OCI-LY7 (cell line): Measurements from ENCODE around the gene MYOF. TPM values are rescaled to one million over a fixed set of nuclear protein-coding genes. Genes with fewer than 3 reads are reported as not detected.

Experiments
- BruUV-seq: library from RNA; stranded (reverse); fragments of 400-500 nt; replicated peaks from 2 replicates; lab custom pipeline; 2021; lab: Mats Ljungman, UMichigan
- CTCF ChIA-PET: fragments of 300-600 bp; sonication (Branson Sonifier 250); formaldehyde crosslinking; loops from one replicate; lab custom pipeline; 2022; ENCODE audit warnings: antibody characterized with exemption; ENCODE audit not compliant: unreplicated experiment; lab: Charles Lee
- POLR2A ChIA-PET: fragments of 300-600 bp; sonication (Branson Sonifier 250); formaldehyde crosslinking; loops from one replicate; lab custom pipeline; 2022; ENCODE audit warnings: antibody characterized with exemption; lab: Charles Lee
- DNase-seq: peaks from one replicate; pipeline ENCODE4 v3.0.0-alpha.2; 2015; ENCODE audit warnings: low spot score
- H2AFZ ChIP-seq: fragments of 200-600 bp; sonication (generic), shearing (Covaris generic); 2 replicates; pipeline ENCODE4 v1.6.1; 2014; ENCODE audit warnings: mild to moderate bottlenecking, antibody characterized with exemption, low read length, moderate library complexity
- H3K27ac ChIP-seq: fragments of 200-600 bp; sonication (generic); 2 replicates; pipeline ENCODE4 v1.5.1; 2014; ENCODE audit warnings: mixed run types, low read depth, mild to moderate bottlenecking, moderate library complexity, low read length, inconsistent platforms; ENCODE audit not compliant: poor library complexity, severe bottlenecking
- H3K36me3 ChIP-seq: fragments of 200-600 bp; sonication (generic); 2 replicates; pipeline ENCODE4 v1.6.1; 2014; ENCODE audit warnings: mild to moderate bottlenecking, antibody characterized with exemption, low read length, moderate library complexity, mixed read lengths; ENCODE audit not compliant: insufficient read depth
- H3K4me1 ChIP-seq: fragments of 200-600 bp; sonication (generic); 2 replicates; pipeline ENCODE4 v1.5.1; 2014; ENCODE audit warnings: mild to moderate bottlenecking, low read length; ENCODE audit not compliant: insufficient read depth, poor library complexity, severe bottlenecking
- H3K4me2 ChIP-seq: fragments of 200-600 bp; sonication (generic); 2 replicates; pipeline ENCODE4 v1.6.1; 2014; ENCODE audit warnings: mild to moderate bottlenecking, low read length
- H3K4me3 ChIP-seq: fragments of 200-600 bp; sonication (generic); 2 replicates; pipeline ENCODE4 v1.5.1; 2014; ENCODE audit warnings: mild to moderate bottlenecking, low read depth, low read length; ENCODE audit not compliant: poor library complexity, severe bottlenecking
- H3K79me2 ChIP-seq: fragments of 200-600 bp; sonication (generic); 2 replicates; pipeline ENCODE4 v1.6.1; 2016; ENCODE audit warnings: low read depth, mild to moderate bottlenecking, low read length, moderate library complexity, mixed read lengths; ENCODE audit not compliant: insufficient read depth
- H3K9me2 ChIP-seq: fragments of 200-600 bp; sonication (generic); 2 replicates; pipeline ENCODE4 v1.6.1; 2016; ENCODE audit warnings: mild to moderate bottlenecking, low read length, mixed read lengths; ENCODE audit not compliant: insufficient read depth
- H3K9me3 ChIP-seq: fragments of 200-600 bp; sonication (generic); 2 replicates; pipeline ENCODE4 v1.6.1; 2014; ENCODE audit warnings: mild to moderate bottlenecking, mixed run types, low read length, mixed read lengths
- H4K20me1 ChIP-seq: fragments of 200-600 bp; sonication (generic); 2 replicates; pipeline ENCODE4 v1.6.1; 2014; ENCODE audit warnings: mild to moderate bottlenecking, antibody characterized with exemption, low read length, moderate library complexity, mixed read lengths; ENCODE audit not compliant: insufficient read depth
- EZH2phosphoT487 ChIP-seq: fragments of 200-600 bp; sonication (generic); IDR thresholded peaks from 2 replicates; pipeline ENCODE4 v1.6.1; 2018; ENCODE audit warnings: low read depth, borderline replicate concordance, mild to moderate bottlenecking, mixed run types, antibody characterized with exemption, low read length, moderate library complexity, mixed read lengths
- intact Hi-C: fragments of 100-400 bp; cut with micrococcal nuclease; formaldehyde crosslinking; loops from one replicate; pipeline ENCODE4 v1.10.0; 2022; ENCODE audit not compliant: unreplicated experiment
- total RNA-seq, 2 experiments: library from RNA; depleted of rRNA in 1 of 2; stranded (reverse); fragments of >200 nt in 1 of 2; shearing (Covaris generic) in 1 of 2; gene quantifications; 2 replicates each; pipeline ENCODE4 v1.2.3, GENCODE V29; 2014 to 2022
- TF ChIP-seq, protein P1 (sequence below): fragments of 200-600 bp; sonication (generic); conservative IDR thresholded peaks from 2 replicates; pipeline ENCODE4 v1.5.1; 2014; ENCODE audit warnings: mild to moderate bottlenecking, antibody characterized with exemption, low read length, moderate library complexity, mixed read lengths

MYOF gene
- total RNA-seq, 2 experiments from 2014 or later: 0.42 TPM; not detected in 1

DNA sequence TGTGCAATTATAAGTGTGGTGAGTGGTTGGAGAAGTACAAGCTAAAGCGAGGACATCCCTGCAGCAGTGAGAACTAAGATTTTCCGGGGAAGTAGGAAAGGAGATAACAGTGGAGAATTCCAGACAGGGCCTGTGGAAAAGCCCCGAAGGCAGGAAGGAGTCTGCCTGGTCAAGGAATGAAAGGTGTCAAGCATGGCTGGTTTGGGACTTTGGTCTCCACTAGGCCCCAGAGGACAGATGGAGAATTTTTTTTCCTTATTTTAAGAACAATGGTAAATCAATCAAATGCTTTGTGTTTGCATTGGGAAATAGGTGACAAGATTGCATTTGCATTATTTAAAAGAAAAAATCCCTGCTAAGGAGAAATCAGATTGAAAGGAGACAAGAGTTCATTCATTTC, 11.0 kb upstream of the MYOF start:
- TF ChIP-seq, protein P1, sequence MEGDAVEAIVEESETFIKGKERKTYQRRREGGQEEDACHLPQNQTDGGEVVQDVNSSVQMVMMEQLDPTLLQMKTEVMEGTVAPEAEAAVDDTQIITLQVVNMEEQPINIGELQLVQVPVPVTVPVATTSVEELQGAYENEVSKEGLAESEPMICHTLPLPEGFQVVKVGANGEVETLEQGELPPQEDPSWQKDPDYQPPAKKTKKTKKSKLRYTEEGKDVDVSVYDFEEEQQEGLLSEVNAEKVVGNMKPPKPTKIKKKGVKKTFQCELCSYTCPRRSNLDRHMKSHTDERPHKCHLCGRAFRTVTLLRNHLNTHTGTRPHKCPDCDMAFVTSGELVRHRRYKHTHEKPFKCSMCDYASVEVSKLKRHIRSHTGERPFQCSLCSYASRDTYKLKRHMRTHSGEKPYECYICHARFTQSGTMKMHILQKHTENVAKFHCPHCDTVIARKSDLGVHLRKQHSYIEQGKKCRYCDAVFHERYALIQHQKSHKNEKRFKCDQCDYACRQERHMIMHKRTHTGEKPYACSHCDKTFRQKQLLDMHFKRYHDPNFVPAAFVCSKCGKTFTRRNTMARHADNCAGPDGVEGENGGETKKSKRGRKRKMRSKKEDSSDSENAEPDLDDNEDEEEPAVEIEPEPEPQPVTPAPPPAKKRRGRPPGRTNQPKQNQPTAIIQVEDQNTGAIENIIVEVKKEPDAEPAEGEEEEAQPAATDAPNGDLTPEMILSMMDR: no peak
- TF ChIP-seq EZH2phosphoT487: no peak
- no peak for DNase-seq
- Histone ChIP-seq H3K4me1 (peaks cover 16% of the 10 kb centered on the region), H3K36me3 (peaks cover 2% of the 10 kb centered on the region; the same call in 1 of the 2 replicates), H3K79me2 (peaks cover 16% of the 10 kb centered on the region), H2AFZ (no peak overlapping the region), H3K4me2 (no peak overlapping the region), H4K20me1 (no peaks in the 10 kb centered on the region), H3K4me3 (no peak overlapping the region), H3K9me3 (no peaks in the 10 kb centered on the region), H3K9me2 (no peaks in the 10 kb centered on the region), H3K27ac (no peak overlapping the region)
- intact Hi-C loops: no loop called here
- ChIA-PET CTCF (no interaction called here), POLR2A (no interaction called here)
- no TSS peak for BruUV-seq

DNA sequence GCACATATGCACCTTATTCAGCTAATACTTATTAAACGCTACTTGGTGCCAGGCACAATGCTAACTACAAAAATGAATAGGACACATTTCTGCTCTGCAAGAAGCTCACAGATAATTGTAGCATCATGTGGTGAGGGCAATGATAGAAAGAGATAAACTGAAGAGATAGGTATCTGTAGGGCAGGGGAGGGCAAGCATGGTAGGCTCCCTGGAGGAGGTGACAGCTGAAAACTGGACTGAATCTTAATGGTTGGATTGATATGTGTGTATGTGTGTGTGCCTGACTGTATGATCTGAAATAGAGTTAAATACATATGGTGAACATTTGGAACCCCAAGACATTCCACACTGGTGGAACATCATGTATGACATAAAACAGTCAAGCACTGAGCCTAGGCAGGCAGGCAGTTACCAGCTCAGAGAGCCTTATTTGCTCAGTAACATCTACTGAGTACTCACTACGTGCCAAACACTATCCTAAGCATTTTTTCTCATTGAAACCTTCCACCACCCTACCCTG, 9.5 kb upstream of the MYOF start:
- H3K4me3 ChIP-seq: no peak overlapping the region
- H2AFZ ChIP-seq: no peak overlapping the region
- peaks cover 1% of the 10 kb centered on the region; the same call in 1 of the 2 replicates for H3K79me2 ChIP-seq
- ChIA-PET CTCF (no interaction called here), POLR2A (interaction anchor here (0.5 to 0.7 kb wide), 2 partner anchors 39 to 203 kb away, joined by 3 to 8 read pairs; no protein-coding TSS in a partner anchor)
- TF ChIP-seq, protein P1: no peak
- no peak for TF ChIP-seq EZH2phosphoT487
- H3K9me2 ChIP-seq: no peaks in the 10 kb centered on the region
- no peak overlapping the region for H3K4me2 ChIP-seq
- H3K36me3 ChIP-seq: no peaks in the 10 kb centered on the region
- H3K27ac ChIP-seq: no peak overlapping the region
- H4K20me1 ChIP-seq: no peaks in the 10 kb centered on the region
- BruUV-seq: no TSS peak
- no peaks in the 10 kb centered on the region for H3K9me3 ChIP-seq
- intact Hi-C loops: no loop called here
- peaks cover 12% of the 10 kb centered on the region for H3K4me1 ChIP-seq
- no peak for DNase-seq

DNA sequence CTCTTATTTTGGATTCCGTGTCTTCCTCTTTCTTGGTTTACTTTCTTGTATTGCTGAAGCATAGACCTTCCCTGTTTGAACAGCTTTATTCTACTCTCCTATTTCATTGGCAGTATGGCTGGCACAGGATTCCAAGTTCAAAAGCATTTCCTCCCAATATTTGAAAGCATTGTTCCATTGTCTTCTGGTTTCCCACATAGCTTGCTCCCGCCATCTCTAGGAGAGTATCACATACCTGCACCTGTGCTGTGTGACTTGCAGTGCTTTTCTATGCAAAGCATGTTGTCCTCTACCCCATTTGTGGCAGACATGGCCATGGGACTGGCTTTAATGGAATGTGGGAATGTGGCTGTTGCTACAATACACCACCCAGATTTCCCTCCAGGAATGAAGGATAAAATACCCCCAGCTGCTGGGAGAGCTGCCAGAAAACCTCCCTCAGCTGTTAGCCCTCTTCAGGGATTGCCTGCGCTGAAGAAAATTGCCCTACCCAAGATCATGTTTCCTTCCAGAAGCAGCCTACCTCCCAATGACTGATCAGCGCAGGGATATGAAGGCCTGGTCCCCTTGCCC, 6.9 kb upstream of the MYOF start:
- Histone ChIP-seq H3K4me1 (no peaks in the 10 kb centered on the region), H3K4me2 (no peak overlapping the region), H3K27ac (no peak overlapping the region), H3K9me2 (no peaks in the 10 kb centered on the region), H4K20me1 (no peaks in the 10 kb centered on the region), H3K9me3 (no peaks in the 10 kb centered on the region), H3K4me3 (no peak overlapping the region), H2AFZ (no peak overlapping the region), H3K79me2 (no peaks in the 10 kb centered on the region), H3K36me3 (no peaks in the 10 kb centered on the region)
- intact Hi-C loops: no loop called here
- POLR2A ChIA-PET: interaction anchor here (0.8 to 1.2 kb wide), 2 partner anchors 38 to 1278 kb away, joined by 3 read pairs; no protein-coding TSS in a partner anchor
- TF ChIP-seq, protein P1: no peak
- no peak for TF ChIP-seq EZH2phosphoT487
- no peak for DNase-seq
- no TSS peak for BruUV-seq
- CTCF ChIA-PET: no interaction called here
